Non-pigmented ciliary epithelial cell (primary cell): ENCODE results near the gene PTPRN2.

Experiments used
- DNase-seq: peaks from one replicate; pipeline ENCODE4 v3.0.0-alpha.2; 2010; ENCODE audit warnings: low read depth

PTPRN2 gene

DNA sequence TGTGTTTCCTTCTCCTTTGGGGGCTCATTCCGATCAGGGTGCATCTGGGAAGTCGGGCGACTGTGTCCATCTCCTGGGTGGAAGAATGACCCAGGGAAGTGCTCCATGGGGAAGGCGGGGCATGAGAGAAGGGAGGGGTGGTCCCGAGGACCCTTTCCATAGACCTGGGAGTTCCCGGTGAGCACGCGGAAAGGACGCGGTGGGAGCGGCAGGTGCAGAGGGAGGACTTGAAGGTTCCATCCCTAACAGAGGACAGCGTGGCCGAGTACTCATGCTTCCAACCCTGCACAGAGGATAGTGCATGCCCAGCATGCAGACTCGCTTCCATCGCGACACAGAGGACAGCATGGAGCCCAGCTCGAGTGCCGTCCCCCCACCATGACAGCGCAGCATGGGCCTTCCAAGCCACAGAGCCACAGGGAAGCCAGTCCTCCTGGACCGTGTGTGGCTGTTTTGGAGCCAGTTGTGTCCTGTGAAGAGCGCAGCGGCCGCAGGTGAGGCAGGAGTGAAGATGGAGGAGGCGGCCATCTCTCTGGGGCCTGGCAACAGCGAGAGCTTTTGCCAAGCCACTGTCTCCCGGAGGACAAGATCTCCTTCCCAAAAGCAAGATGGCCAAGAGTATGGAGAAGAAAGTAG lies 969.4 kb downstream of the PTPRN2 start:
- no peak for DNase-seq

DNA sequence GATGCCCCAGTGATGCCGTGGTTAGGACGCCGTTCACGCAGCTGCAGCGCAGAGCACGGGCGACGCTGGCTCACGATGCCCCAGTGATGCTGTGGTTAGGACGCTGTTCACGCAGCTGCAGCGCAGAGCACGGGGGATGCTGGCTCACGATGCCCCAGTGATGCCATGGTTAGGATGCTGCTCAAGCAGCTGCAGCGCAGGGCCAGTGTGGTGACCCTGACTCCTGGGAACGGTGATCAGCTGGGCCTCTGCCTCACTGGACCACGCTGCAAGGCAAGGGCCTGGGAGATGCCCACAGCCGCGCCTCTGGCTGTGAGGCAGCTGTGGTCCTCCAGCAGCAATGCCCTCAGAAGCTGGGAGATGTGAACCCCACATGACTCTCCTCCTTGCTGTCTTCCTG lies 970.2 kb downstream of the PTPRN2 start:
- DNase-seq = no peak

DNA sequence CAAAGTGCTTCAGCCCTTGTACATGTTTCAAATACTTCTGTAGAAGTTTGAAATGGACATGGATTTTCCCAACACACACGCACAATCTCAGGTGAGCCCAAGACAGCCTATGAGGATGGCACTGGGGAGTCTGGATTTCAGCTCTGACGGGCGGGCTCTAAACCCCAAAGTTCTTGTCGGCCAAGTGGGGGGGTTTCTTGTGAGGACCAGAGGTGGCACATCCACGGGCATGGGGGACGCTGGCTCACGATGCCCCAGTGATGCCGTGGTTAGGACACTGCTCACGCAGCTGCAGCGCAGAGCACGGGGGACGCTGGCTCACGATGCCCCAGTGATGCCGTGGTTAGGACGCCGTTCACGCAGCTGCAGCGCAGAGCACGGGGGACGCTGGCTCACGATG lies 970.7 kb downstream of the PTPRN2 start:
- DNase-seq = no peak

DNA sequence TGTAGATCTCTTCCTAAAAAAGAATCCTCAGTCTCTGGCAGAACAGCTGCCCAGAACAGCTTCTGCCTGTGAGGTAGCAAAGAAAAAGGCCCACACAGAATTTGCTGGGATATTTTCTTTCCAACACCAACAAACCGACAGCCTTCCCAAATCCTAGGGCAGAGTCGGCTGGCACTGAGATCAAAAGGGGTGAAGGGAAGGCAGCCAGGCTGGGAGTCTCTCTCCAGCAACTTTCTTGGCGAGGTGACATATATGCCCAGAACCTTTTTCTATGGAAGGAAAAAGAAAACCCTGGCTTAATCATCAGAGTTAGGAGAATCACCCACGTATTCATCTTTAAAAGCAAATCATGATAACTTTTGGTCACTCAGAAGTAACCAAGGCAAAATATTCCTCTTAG lies 971.2 kb downstream of the PTPRN2 start:
- DNase-seq = no peak

DNA sequence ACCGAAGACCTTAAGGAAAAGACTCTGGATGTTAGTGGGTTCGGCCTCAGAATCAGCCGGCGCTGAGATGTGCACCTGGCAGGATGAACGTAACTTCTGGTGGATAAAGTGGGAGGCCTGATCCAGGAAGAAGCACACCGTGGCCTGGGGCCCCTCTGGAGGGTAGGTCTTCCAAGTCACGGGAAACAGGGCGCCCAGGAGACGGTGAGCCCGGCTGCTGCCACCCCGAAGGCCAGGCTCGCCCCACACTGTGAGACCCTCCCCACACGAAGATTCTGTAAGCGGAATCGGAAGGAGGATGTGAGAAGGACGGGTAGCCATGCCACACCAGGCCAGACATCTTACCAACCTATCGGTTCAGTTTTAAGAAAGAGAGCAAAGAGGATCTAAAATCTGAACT lies 971.8 kb downstream of the PTPRN2 start:
- DNase-seq = no peak

DNA sequence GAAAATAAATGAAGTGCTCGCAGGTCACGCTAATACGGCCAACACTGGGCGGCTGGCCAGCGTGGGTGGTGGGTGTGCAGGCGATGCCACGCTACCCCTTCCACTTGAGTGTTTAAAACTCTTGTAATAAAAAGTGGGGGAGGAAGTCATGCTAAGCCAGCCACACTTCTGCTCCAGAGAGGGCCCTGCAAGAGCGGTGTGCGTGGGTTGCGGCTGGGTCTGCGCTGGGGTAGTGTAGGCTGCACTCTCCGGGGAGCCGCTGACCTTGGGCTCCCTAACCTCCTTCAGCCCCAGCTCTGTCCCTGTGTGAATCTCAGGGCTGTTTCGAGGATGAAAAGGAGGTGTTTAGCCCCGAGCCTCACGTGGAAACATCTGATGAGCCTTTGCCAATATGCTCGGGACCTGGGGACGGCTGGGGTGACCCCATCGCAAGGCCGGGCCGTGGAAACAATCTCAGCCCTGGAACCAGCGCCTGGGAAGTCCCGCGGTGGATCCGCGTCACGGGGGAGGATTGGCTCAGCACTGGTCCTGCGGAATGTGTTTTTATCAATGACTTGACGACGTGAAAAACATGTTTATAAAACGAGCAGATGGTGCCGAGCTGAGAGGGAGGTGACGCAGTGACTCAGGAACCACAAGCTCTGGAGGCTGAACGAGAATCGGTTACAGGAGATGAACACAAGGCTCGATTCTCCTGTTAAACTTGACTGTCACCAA lies 972.4 kb downstream of the PTPRN2 start:
- no peak for DNase-seq

DNA sequence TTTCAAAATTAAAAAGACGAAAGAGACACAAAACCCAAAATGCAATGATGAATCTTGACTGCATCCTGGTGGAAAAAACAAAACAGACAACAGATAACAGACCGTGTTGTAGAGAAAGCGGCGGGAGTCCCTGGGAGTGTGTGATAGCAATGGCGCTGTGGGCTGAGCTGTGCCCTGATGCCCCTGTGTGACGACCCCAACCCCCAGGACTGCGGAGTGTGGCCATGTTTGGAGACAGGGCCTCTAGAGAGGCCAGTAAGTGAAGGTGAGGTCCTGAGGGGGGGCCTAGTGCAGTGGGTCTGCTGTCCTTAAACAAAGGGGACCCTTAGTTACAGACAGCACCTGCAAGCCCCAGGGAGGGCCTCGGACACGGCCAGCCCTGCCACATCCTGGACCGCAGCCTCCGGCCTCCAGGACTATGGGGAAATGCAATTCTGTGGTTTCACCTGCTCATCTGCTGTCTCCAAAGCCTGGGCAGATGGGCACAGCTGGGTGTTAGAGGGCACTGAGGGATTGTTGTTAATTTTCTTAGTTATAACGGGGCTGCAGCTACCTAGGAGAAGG lies 973.1 kb downstream of the PTPRN2 start:
- DNase-seq = no peak

DNA sequence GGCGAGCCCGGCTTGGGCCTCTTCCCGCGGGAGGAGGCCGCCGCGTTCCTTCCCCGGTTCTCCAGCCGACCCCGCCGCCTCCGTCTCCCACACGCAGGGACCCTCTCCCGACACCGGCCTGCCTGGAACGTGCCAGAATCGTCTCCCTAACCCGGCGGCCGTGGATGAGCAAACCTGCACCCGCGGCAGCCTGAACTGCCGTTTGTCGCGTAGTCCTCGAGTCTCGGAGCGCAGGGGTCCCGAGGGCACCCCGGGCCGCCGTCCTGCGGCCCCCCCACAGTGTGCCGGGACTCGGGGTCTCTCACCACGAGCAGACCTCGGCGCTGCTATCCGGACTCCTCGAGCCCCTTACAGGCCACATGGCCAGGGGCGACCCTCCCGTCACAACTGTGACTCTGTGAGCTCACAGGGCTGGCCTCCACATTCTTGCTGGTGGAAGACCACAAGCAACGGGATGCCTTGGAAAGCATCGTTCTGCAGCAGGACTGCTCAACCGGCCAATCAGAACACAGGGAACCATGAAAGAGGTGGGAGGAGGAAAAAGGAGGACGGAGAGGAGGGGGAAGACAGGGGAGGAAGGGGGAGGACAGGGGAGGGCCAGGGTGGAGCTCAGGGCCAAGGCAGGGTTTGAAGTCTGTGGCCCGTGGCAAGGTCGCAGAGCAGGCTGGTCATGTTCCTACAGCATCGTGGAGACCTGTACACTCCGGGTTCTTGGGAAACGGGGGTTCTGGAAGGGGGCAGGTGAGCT lies 973.9 kb downstream of the PTPRN2 start:
- no peak for DNase-seq

DNA sequence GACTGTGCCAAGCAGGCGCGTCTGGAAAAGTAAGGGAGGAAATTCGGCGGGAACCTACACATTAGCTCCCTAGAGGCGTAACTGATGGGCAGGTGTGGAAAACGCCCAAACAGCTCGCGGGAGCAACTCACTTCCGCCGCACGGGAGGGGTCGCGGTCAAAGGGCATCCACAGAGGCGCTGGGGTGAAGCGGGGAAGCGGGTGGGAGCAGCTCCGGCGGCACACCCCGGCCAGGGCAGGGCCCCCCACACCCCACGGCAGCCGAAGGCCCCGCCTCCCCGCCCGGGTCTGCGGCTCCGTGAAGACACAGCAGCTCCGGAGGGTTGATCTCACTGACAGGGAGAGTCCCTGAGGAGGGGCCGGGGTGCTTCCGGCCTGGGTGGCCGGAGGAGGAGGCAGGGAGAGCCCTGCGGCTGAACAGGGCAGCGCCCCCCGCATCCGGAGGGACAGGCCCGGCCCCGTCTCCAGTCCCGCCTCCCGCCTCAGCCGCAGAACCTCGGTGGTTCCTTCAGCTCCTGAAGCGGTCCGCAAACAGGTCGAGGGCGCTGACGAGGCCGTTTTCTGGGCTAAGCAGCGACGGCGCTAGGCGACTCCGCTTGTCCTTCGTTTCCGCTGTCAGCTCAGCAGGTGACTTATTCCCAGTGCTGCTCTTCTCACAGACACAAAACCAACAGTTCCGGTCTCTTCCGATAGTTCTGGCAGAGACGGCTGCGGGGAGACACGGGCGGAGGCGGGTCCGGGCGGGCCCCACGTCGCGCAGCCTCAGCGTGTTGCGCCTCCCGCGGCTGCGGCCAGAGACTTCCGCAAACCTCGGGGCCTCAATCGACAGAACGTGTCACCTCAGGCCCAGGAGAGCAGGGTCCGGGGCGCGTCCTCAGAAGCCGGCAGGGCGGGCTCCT lies 974.7 kb downstream of the PTPRN2 start:
- DNase-seq = no peak

DNA sequence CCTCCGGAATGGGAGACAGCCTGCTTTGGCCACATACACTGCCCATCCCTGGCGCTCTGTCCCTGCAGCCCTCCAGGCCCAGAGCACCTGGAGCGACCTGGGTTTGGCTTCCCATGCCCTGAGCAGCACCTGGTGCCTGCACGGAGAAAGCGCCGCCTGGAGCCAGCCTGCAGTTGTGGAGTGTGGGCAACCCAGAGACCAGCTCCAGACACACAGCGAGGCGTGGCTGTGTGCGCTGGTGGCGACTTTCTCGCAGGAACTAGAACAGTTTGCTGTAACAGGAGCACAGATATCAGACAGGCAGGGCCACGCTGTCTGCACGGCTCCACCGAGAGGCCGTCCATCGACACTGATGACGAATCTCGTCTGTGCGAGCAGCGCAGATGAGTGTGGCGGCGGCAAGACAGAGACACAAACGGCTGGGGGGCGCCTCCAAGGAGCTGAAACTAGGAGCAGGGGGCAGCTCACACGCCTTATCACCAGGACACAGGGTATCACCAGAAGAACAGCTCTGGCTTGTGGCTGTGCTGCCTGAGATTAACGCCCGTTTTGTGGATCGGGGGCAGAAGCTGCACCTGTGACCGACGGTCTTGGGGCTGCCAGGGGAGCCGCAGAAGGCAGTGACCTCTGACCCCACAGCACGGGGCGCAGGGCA lies 975.5 kb downstream of the PTPRN2 start:
- no peak for DNase-seq

DNA sequence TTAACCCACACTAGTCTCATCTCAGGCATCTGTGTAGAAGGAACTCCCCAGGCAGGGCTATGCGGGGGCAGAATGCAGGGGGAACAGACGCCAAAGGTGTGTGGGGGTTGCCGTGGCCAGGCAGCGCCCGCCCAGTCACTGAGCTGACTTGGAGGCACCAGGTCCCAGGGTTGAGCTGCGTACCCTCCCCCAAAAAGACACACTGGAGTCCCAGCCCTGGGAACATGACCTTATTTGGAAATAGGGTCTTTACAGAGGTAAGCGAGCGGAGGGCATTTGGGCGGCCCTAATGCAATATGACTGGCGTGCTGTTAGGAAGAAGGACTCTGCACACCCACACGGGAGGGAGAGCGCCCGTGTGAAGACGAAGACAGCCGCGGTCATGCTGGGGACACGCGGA lies 976.3 kb downstream of the PTPRN2 start:
- DNase-seq = no peak

DNA sequence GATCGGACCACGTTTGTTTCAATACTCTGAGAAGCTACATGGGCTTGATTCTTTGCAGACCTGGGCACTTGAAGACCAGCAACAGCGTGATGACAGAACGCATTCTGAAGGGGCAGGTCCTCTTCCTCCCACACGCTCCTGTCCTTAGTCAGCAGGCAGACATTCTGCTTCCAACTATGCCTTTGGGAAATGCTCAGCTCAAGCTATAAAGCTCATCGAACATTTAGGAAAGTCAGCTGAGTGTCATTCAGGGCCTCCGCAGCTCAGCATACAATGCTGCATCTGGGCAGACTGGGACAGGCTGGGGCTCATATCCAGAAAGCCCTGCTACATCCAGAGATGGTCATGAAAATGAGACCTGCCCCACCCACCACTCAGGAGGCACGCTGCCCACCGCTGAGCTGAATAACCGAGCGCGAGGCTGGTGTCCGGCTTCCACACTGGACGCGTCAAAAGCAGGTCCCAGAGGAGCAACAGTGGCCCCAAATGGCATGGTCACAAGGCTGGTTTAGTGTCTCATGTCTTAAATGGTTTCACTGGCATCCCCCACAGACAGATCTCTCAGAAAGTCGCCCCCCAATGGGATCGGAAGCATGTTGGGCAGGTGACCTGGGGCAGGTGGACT lies 976.8 kb downstream of the PTPRN2 start:
- no peak for DNase-seq

DNA sequence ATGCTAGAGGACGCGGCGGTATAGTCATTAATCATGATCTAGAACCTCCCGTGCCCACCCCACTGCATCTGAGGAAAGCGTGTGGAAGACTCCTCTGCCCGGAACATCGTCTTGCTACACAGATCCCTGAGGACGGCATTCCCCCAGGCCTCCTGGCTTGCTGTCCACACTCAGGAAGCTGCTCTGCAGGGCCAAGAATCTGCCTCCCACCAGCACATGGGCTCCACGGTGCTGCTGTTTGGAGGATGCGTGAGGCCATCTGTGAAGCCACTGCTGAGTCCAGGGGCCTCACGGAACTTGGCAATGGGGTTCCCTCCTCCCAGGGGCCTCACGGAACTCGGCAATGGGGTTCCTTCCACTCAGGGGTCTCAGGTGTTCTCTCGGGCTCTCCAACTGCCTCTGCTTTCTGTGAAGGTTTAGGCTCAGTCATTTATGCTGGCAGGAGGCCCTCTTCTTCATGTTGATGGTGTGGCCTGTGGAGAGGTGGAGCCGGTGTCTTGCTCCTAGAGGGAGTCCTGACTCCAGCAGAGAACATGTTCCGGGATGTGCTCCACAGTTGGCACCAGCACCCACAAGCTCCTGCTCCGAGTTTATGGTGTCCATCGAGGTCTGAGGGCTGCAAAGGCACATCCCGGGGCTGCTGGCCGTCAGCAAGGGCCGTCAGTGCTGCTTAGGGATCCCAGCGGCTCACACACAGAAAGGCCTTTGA lies 977.5 kb downstream of the PTPRN2 start:
- no peak for DNase-seq

DNA sequence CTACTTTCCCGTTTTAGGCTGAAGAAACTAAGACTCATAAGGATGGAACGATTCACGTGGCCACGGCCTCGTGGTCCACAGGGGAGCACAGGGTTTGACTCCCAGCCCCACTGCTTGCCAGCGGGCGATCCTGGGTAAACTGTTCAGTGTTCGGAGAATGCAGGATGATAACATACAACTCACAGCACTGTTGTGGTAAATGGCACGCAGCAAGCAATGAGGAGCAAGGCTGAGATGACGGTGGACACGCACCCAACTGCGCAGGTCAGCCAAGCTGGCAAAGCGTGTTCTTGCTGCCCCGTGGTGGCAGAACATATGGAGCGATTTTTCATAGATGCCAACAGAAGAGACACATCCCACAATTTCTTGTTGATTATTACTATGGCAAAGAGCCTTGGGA lies 978.1 kb downstream of the PTPRN2 start:
- no peak for DNase-seq

DNA sequence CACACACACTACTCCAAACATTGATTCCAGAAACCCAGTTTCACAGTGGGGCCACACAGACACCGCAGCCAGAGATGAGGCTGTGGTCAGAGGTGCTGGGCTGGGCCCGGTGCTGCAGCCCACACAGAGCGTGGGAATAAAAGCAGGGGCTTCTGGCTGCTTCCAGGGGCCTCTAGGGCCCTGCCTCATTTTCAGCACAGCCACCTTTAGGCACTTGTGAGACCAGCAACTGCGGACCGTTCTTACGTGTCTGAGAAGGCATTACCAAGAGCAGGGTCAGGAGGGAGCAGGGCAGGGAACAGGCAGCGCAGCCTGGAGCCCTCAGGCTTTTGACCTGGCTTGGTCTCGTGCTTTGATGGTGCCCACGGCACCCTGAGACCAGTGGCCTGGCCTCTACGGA lies 980.4 kb downstream of the PTPRN2 start:
- DNase-seq = no peak

DNA sequence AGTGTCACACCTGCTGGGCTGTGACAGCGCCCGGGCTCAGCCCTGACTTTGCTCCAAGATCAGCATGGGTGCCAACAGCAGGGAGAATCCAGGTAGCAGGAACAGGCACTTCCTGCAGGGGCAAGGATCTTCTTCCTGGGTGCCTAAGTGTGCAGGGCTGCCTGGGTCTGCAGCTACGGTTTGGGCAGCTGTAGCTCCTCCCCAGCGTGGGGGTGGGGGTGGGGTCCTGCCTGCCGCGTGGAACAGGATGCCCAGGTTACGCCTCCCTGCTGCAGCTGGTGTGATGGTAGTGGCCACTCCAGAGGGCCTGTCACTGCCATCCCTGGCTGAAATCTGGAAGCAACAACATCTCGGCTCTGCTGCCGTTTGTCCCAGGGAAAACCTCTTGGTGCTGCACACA lies 981.5 kb downstream of the PTPRN2 start:
- DNase-seq = no peak

DNA sequence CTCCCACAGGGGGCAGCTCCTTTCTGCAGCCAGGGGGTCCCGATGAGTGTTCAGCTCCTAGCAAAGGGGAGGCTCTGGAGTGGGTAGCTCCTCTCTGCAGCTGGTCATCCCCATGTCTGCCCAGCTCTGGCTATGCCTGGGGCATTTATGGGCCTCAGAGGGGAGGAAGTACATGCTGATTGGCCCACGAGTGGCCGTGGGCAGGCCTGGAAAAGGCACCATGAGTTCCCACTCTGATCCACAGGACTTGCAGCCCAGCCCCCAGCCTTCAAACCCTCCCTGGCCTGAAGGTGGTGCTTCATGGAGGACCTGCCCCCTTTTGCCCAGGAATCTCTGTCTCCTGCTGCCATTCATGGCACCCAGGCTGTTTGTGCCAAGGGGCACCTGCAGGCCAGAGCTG lies 982.0 kb downstream of the PTPRN2 start:
- DNase-seq = no peak

DNA sequence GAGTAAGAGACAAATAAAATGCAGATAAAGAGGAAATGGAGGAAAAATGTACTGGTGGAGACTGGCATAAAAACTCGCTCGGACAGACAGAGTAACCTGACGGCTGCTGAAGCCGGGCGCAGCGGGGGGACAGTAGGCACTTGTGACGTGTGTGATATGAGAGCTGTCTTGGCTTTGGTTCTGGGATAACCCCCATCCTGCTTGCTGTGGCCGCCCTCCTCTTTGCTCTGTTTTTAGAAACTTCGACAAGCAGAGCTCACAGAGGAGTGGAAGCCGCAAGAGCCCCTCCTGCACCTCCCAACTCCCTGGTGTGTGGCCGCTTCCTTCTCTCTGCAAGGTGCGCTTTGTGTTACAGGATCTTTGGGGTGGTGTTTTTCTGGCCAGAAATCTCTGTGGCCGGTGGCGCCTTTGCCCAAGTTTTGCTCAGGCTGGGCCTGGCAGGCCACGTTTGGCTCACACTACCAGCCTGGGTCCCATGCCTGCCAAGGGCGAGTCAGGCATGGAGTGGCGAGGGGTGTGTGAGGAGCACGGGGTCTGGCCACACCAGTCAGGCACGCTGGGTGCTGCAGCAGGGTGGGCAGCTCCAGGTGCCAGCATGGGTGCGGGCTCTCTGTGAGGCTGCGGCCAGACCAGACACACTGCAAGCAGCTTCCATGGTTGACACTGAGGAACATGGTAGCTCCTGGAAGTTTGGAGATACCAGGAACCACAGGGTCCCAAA lies 982.8 kb downstream of the PTPRN2 start:
- DNase-seq = no peak

DNA sequence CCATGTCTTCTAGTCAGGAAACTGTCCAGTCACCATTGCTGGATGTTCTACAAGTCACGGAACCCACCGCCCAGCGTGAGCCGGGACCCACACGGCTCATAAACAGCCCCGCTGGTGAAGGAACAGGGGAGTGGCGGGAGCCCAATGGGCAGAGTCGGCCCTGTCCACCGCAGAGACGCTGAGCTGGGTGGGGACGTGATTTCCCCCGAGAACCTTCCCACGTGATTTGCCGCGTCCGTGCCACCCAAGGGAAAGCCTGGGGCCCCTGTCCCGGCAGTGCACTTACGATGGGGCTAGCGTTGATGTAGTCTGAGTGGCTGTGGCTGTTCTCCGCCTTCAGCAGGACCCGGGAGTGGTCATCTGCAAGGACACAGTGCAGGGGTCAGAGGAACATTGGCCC lies 983.9 kb downstream of the PTPRN2 start:
- no peak for DNase-seq

DNA sequence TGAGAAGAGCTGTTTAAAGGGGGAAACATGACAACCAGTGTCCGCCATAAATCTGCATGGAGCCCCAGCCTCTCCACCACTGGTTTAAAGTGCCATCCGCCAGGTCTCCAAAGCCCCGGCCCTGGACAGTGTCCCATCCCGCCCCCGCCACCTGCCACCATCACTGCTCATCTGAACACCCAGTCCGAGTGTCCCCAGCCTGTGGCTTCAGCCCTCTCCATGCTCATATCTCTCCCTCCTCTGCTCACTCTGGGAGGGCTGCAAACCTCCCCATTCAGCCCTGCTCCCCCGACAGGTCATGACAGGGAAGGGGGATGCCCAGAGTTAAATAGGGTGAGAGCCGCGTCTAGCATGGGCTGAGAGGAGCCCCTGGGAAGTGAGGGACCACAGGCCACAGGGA lies 984.6 kb downstream of the PTPRN2 start:
- DNase-seq = no peak
